HEK293 (cell line): ENCODE measurements around the gene TRAPPC6A.

Experiments
- CTCF ChIA-PET: fragments of 350-600 bp; formaldehyde crosslinking; extraction: SDS; loops from one replicate; lab custom pipeline; 2021; ENCODE audit warnings: antibody characterized with exemption; lab: Yijun Ruan, JAX
- POLR2A ChIA-PET: fragments of 300-600 bp; formaldehyde crosslinking; extraction: SDS; loops from one replicate; lab custom pipeline; 2020; ENCODE audit warnings: antibody characterized with exemption, inconsistent platforms; lab: Yijun Ruan, JAX
- H3K27ac ChIP-seq: fragments of 200-500 bp; sonication (Bioruptor generic); 2 replicates; pipeline ENCODE4 v1.5.1; 2014; ENCODE audit warnings: low read depth, low read length, control low read depth, inconsistent platforms; ENCODE audit errors: extremely low read depth
- H3K36me3 ChIP-seq, 2 experiments: fragments of 200-500 bp in 1 of 2; sonication (Bioruptor generic) in 1 of 2; 1 replicate in 1 of 2; 2 replicates in 1 of 2; pipeline ENCODE4 v1.5.1; 2014 to 2017; ENCODE audit warnings: inconsistent platforms in 2 of 2, low read length in 2 of 2; ENCODE audit not compliant: control insufficient read depth in 2 of 2, insufficient read depth in 1 of 2
- H3K4me1 ChIP-seq: fragments of 200-500 bp; sonication (Bioruptor generic); 2 replicates; pipeline ENCODE4 v1.5.1; 2014; ENCODE audit warnings: mild to moderate bottlenecking, low read length, inconsistent platforms; ENCODE audit not compliant: control insufficient read depth, insufficient read depth
- H3K4me3 ChIP-seq: 2 replicates; pipeline ENCODE4 v1.5.1; 2011; ENCODE audit warnings: low read depth, mild to moderate bottlenecking, control low read depth, low read length, moderate library complexity
- H3K9me3 ChIP-seq: fragments of 200-500 bp; sonication (Bioruptor generic); 2 replicates; pipeline ENCODE4 v1.5.1; 2014; ENCODE audit warnings: low read depth, low read length, inconsistent platforms; ENCODE audit not compliant: control insufficient read depth, insufficient read depth
- BCL11A ChIP-seq: fragments of 450-650 bp; formaldehyde crosslinking; IDR thresholded peaks from 2 replicates; pipeline ENCODE4 v1.5.1; 2016; ENCODE audit warnings: low read depth, missing biosample characterization, missing genetic modification characterization
- KLF1 ChIP-seq: fragments of 450-650 bp; formaldehyde crosslinking; IDR thresholded peaks from 2 replicates; pipeline ENCODE4 v1.5.1; 2016; ENCODE audit warnings: missing biosample characterization, missing genetic modification characterization
- KLF16 ChIP-seq: fragments of 450-650 bp; formaldehyde crosslinking; IDR thresholded peaks from 2 replicates; pipeline ENCODE4 v1.5.1; 2017; ENCODE audit warnings: missing biosample characterization, missing genetic modification characterization
- KLF17 ChIP-seq: fragments of 450-650 bp; formaldehyde crosslinking; IDR thresholded peaks from 2 replicates; pipeline ENCODE4 v1.5.1; 2016; ENCODE audit warnings: missing biosample characterization, missing genetic modification characterization
- OVOL3 ChIP-seq: fragments of 450-650 bp; formaldehyde crosslinking; IDR thresholded peaks from 2 replicates; pipeline ENCODE4 v1.5.1; 2016; ENCODE audit warnings: missing biosample characterization, missing genetic modification characterization
- PRDM10 ChIP-seq: fragments of 450-650 bp; formaldehyde crosslinking; IDR thresholded peaks from 2 replicates; pipeline ENCODE4 v1.5.1; 2016; ENCODE audit warnings: missing biosample characterization, missing genetic modification characterization
- TSHZ1 ChIP-seq: fragments of 450-650 bp; formaldehyde crosslinking; IDR thresholded peaks from 2 replicates; pipeline ENCODE4 v1.5.1; 2016; ENCODE audit warnings: missing biosample characterization, missing genetic modification characterization, borderline replicate concordance
- ZBTB17 ChIP-seq: fragments of 450-650 bp; formaldehyde crosslinking; IDR thresholded peaks from 2 replicates; pipeline ENCODE4 v1.5.1; 2016; ENCODE audit warnings: missing biosample characterization, missing genetic modification characterization
- ZFP41 ChIP-seq: fragments of 450-650 bp; formaldehyde crosslinking; IDR thresholded peaks from 2 replicates; pipeline ENCODE4 v1.5.1; 2016; ENCODE audit warnings: missing biosample characterization, missing genetic modification characterization, borderline replicate concordance
- ZNF133 ChIP-seq: fragments of 450-650 bp; formaldehyde crosslinking; IDR thresholded peaks from 2 replicates; pipeline ENCODE4 v1.5.1; 2016; ENCODE audit warnings: missing biosample characterization, missing genetic modification characterization
- ZNF157 ChIP-seq: fragments of 450-650 bp; formaldehyde crosslinking; IDR thresholded peaks from 2 replicates; pipeline ENCODE4 v1.5.1; 2016; ENCODE audit warnings: missing biosample characterization, missing genetic modification characterization
- ZNF211 ChIP-seq: fragments of 450-650 bp; formaldehyde crosslinking; IDR thresholded peaks from 2 replicates; pipeline ENCODE4 v1.5.1; 2016; ENCODE audit warnings: low read depth, missing biosample characterization, missing genetic modification characterization
- ZNF214 ChIP-seq: fragments of 450-650 bp; formaldehyde crosslinking; IDR thresholded peaks from 2 replicates; pipeline ENCODE4 v1.5.1; 2017; ENCODE audit warnings: missing biosample characterization, mild to moderate bottlenecking, missing genetic modification characterization, borderline replicate concordance
- ZNF274 ChIP-seq, 2 experiments: fragments of 200-500 bp in 1 of 2; fragments of 450-650 bp in 1 of 2; sonication (Bioruptor generic) in 1 of 2; formaldehyde crosslinking in 1 of 2; IDR thresholded peaks; 2 replicates each; pipeline versions ENCODE4 v1.5.1 to v1.6.1; 2014 to 2016; ENCODE audit warnings: borderline replicate concordance in 1 of 2, inconsistent platforms in 1 of 2, low read length in 1 of 2, missing biosample characterization in 1 of 2, missing genetic modification characterization in 1 of 2
- ZNF292 ChIP-seq: fragments of 450-650 bp; formaldehyde crosslinking; IDR thresholded peaks from 2 replicates; pipeline ENCODE4 v1.5.1; 2016; ENCODE audit warnings: low read depth, missing biosample characterization, missing genetic modification characterization, borderline replicate concordance
- ZNF302 ChIP-seq: fragments of 450-650 bp; formaldehyde crosslinking; IDR thresholded peaks from 2 replicates; pipeline ENCODE4 v1.5.1; 2016; ENCODE audit warnings: missing biosample characterization, missing genetic modification characterization, low read depth
- ZNF354C ChIP-seq: fragments of 450-650 bp; formaldehyde crosslinking; IDR thresholded peaks from 2 replicates; pipeline ENCODE4 v1.5.1; 2016; ENCODE audit warnings: missing biosample characterization, missing genetic modification characterization, low read depth, borderline replicate concordance
- ZNF423 ChIP-seq: fragments of 450-650 bp; formaldehyde crosslinking; IDR thresholded peaks from 2 replicates; pipeline ENCODE4 v1.5.1; 2016; ENCODE audit warnings: missing biosample characterization, missing genetic modification characterization
- ZNF426 ChIP-seq: fragments of 450-650 bp; formaldehyde crosslinking; IDR thresholded peaks from 2 replicates; pipeline ENCODE4 v1.5.1; 2017; ENCODE audit warnings: missing biosample characterization, missing genetic modification characterization, mild to moderate bottlenecking, inconsistent platforms, moderate library complexity
- ZNF510 ChIP-seq: fragments of 450-650 bp; formaldehyde crosslinking; IDR thresholded peaks from 2 replicates; pipeline ENCODE4 v1.5.1; 2018; ENCODE audit warnings: mild to moderate bottlenecking, missing genetic modification characterization, missing biosample characterization; ENCODE audit not compliant: insufficient replicate concordance
- ZNF560 ChIP-seq: fragments of 450-650 bp; formaldehyde crosslinking; IDR thresholded peaks from 2 replicates; pipeline ENCODE4 v1.5.1; 2017; ENCODE audit warnings: missing biosample characterization, missing genetic modification characterization, borderline replicate concordance
- ZNF610 ChIP-seq: fragments of 450-650 bp; formaldehyde crosslinking; IDR thresholded peaks from 2 replicates; pipeline ENCODE4 v1.5.1; 2016; ENCODE audit warnings: missing biosample characterization, missing genetic modification characterization, borderline replicate concordance

Gene TRAPPC6A

GRCh38 chr19:45222724-45223123 lies 44.7 kb upstream of the TRAPPC6A start (continued):
- TF ChIP-seq ZFP41: no peak
- no peak for TF ChIP-seq OVOL3
- TF ChIP-seq KLF1 (tag by site-specific recombination): no peak
- TF ChIP-seq ZNF354C (tag by site-specific recombination): no peak
- no peak for TF ChIP-seq ZNF610 (tag by site-specific recombination)
- TF ChIP-seq ZNF426: no peak
- TF ChIP-seq, all 188 proteins: peak for 0

- CTCF ChIA-PET: interaction anchor here (0.6 kb wide), 1 partner anchor 15 kb away, joined by 3 read pairs; no protein-coding TSS in a partner anchor
- Histone ChIP-seq H3K36me3 (no peaks in the 10 kb centered on the region), H3K9me3 (no peaks in the 10 kb centered on the region), H3K4me1 (no peaks in the 10 kb centered on the region), H3K4me3 (no peak overlapping the region), H3K27ac (no peak overlapping the region)
- TF ChIP-seq ZBTB17 (tag by site-specific recombination) (0 out of 2 replicates have a peak, but pooled peaks have one; percentile 15), ZNF560 (tag by site-specific recombination) (no peak)
- POLR2A ChIA-PET: no interaction called here
Observed at GRCh38 chr19:45218911-45219743, 41.1 kb upstream of the TRAPPC6A start.

GRCh38 chr19:45218426-45218825 lies 40.4 kb upstream of the TRAPPC6A start:
- POLR2A ChIA-PET: no interaction called here
- CTCF ChIA-PET: no interaction called here
- no peak for TF ChIP-seq ZNF292
- no peak for TF ChIP-seq ZNF423
- no peak for TF ChIP-seq KLF16
- TF ChIP-seq ZNF157 (tag by site-specific recombination): no peak
- TF ChIP-seq ZNF214 (tag by site-specific recombination): no peak
- no peak for TF ChIP-seq PRDM10 (tag by site-specific recombination)
- no peak for TF ChIP-seq ZNF274 (IDR thresholded peaks at IDR 0.05; ENCODE audit: low read length)
- no peak for TF ChIP-seq ZNF274 (tag by site-specific recombination; IDR thresholded peaks at IDR 0.05; ENCODE audit: borderline replicate concordance)
- no peak for TF ChIP-seq ZNF354C (tag by site-specific recombination)
- no peak for TF ChIP-seq ZNF211 (tag by site-specific recombination)
- TF ChIP-seq ZNF133 (tag by site-specific recombination): no peak
- TF ChIP-seq BCL11A: no peak
- TF ChIP-seq TSHZ1 (tag by site-specific recombination): no peak
- no peak for TF ChIP-seq ZNF302 (tag by site-specific recombination)
- no peak for TF ChIP-seq KLF17 (tag by site-specific recombination)
- no peak for TF ChIP-seq ZNF510 (tag by site-specific recombination)
- TF ChIP-seq, all 188 proteins: peak for 0

More at GRCh38 chr19:45218426-45218825, 40.4 kb upstream of the TRAPPC6A start:
- Histone ChIP-seq H3K36me3 (no peaks in the 10 kb centered on the region), H3K27ac (no peak overlapping the region), H3K9me3 (no peaks in the 10 kb centered on the region), H3K4me3 (no peak overlapping the region), H3K4me1 (no peaks in the 10 kb centered on the region)
